HG03025 (cell line): ENCODE measurements around the gene TDO2.
"Not testable (repeated sequence)": the region's sequence is repeated elsewhere in the genome, so short reads cannot be mapped to it uniquely, and the experiment has no call there.

Experiments used
- ATAC-seq: cut with Tn5 transposase; IDR thresholded peaks from one replicate; pipeline ENCODE4 v1.9.1; 2021; ENCODE audit warnings: mild to moderate bottlenecking, moderate library complexity; ENCODE audit not compliant: unreplicated experiment, low FRiP score

Gene TDO2

GRCh38 chr4:155906554-155907247 lies 3.2 kb downstream of the TDO2 start:
- ATAC-seq, result no peak

GRCh38 chr4:155907556-155907955 lies 4.1 kb downstream of the TDO2 start:
- no peak for ATAC-seq

GRCh38 chr4:155908187-155909139 lies 5.0 kb downstream of the TDO2 start:
- ATAC-seq, result peak; percentile 77

GRCh38 chr4:155909615-155910226 lies 6.2 kb downstream of the TDO2 start:
- no peak for ATAC-seq

DNA sequence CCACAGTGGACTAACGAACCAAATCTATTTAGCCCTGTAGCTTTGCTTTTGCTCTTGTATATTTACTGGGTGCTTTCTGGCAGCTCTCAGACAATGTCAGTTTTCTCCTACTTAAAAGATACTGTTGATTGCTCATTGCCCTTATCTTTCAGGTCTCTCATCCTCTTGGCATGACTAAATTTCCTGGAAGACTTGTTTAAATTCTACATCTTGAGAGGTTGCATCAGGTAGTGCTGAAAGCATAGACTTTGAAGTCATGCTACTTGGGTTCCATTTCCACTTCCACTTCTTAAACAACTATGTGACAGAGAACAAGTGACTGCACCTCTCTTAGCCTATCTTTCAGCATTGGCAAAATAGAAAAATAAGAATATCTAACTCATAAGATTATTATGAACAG lies 8.4 kb downstream of the TDO2 start:
- no peak for ATAC-seq

- ATAC-seq, result no peak
Observed at GRCh38 chr4:155914782-155915181, 11.3 kb downstream of the TDO2 start.

DNA sequence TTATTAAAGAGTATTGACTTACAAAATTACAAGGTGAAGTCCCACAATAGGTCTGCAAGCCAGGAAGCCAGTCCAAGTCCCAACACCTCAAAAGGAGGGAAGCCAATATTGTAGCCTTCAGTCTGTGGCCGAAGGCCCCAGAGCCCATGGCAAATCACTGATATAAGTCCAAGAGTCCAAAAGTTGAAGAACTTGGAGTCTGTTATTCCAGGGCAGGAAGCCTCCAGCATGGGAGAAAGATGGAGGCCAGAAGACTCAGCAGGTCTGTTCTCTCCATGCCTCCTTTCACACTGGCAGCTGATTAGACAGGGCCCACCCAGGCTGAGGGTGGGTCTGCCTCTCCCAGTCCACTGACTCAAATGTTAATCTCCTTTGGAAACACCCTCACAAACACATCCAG lies 18.1 kb downstream of the TDO2 start:
- no peak for ATAC-seq

GRCh38 chr4:155924637-155925036 lies 21.1 kb downstream of the TDO2 start:
- no peak for ATAC-seq

DNA sequence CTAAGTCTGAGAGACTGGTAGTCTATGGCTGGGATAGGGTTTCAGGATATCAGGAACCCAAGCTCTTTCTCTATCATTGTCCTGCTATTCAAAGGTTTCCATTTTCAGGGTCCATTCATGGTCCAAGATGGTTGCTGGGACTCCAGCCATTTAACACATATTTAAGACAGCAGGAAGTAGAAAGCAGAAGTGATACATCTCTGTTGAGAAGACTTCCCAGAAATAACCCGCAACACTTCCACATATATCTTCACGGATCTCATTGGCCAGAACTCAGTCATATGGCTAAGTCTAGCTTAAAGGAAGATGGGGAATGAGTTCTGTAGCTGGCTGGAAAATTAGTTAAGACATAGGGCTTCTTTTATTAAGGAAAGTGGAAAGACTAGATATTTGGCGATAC lies 26.3 kb downstream of the TDO2 start:
- ATAC-seq, result no peak

- no peak for ATAC-seq
Observed at GRCh38 chr4:155930330-155930729, 26.8 kb downstream of the TDO2 start.

- no peak for ATAC-seq
Observed at GRCh38 chr4:155931634-155932033, 28.1 kb downstream of the TDO2 start.

GRCh38 chr4:155934634-155935033 lies 31.1 kb downstream of the TDO2 start:
- not testable (repeated sequence) for ATAC-seq

GRCh38 chr4:155935389-155935986 lies 32.0 kb downstream of the TDO2 start:
- no peak for ATAC-seq

GRCh38 chr4:155941085-155941790 lies 37.7 kb downstream of the TDO2 start:
- no peak for ATAC-seq

GRCh38 chr4:155941820-155942219 lies 38.3 kb downstream of the TDO2 start:
- ATAC-seq, result no peak

GRCh38 chr4:155943605-155944291 lies 40.3 kb downstream of the TDO2 start:
- ATAC-seq, result no peak

- no peak for ATAC-seq
Observed at GRCh38 chr4:155944516-155944915, 41.0 kb downstream of the TDO2 start.

DNA sequence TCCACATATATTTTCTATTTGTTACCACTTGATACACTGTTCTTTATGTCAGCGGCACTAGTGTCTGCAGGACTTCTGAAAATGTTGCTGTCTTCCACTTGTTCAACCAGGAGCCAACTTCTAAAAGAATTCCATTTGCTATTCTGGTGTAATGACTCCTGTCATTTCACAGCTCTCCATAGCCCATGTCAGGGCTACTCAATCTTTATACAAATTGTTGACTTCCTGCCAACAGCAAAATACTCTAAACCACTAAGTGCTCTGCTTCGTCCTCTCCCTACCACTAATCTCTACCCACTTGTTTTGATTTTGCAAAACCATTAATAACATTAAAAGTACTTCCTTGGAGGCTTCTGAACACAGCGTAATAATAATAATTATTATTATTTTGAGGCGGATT lies 43.0 kb downstream of the TDO2 start:
- ATAC-seq, result no peak

GRCh38 chr4:155948541-155948940 lies 45.0 kb downstream of the TDO2 start:
- ATAC-seq, result no peak

GRCh38 chr4:155950461-155950860 lies 47.0 kb downstream of the TDO2 start:
- no peak for ATAC-seq
